Heart right ventricle (tissue), 16 donors: ENCODE data around the gene ADGRA3. TPM values are rescaled to one million over a fixed set of nuclear protein-coding genes. Genes with fewer than 3 reads are reported as not detected.
A peak's percentile ranks its signal among the peaks of the same experiment; 100 is the strongest.
"Not testable (repeated sequence)": the region's sequence is repeated elsewhere in the genome, so short reads cannot be mapped to it uniquely, and the experiment has no call there.

Experiments used
- ATAC-seq, 8 donors: fragments of 200-7000 bp; cut with Tn5 transposase; one replicate each; pipeline ENCODE4 v1.9.1; 2020; ENCODE audit warnings: mild to moderate bottlenecking in 8 of 8, moderate library complexity in 8 of 8, moderate number of reproducible peaks in 1 of 8
- DNase-seq, 2 donors: peaks; one replicate each; pipeline ENCODE4 v3.0.0-alpha.2; 2020
- H3K27ac ChIP-seq, 10 donors: fragments of 200-600 bp; sonication (generic) in 2 of 10; one replicate each; pipeline versions ENCODE4 v1.5.0 to v1.8.0; 2020 to 2022; ENCODE audit warnings: mild to moderate bottlenecking in 3 of 10
- H3K27me3 ChIP-seq, 7 donors: fragments of 200-600 bp; one replicate each; pipeline ENCODE4 v1.8.0; 2021 to 2022; ENCODE audit warnings: mild to moderate bottlenecking in 2 of 7
- H3K36me3 ChIP-seq, 9 donors: fragments of 200-600 bp; sonication (generic) in 1 of 9; one replicate each; pipeline versions ENCODE4 v1.5.0 to v1.8.0; 2020 to 2022; ENCODE audit warnings: mild to moderate bottlenecking in 2 of 9
- H3K4me1 ChIP-seq, 9 donors: fragments of 200-600 bp; sonication (generic) in 1 of 9; one replicate each; pipeline versions ENCODE4 v1.5.0 to v1.8.0; 2020 to 2022; ENCODE audit warnings: mild to moderate bottlenecking in 4 of 9
- H3K4me3 ChIP-seq, 10 donors: fragments of 200-600 bp; sonication (generic) in 2 of 10; one replicate each; pipeline versions ENCODE4 v1.5.0 to v1.8.0; 2020 to 2022; ENCODE audit warnings: mild to moderate bottlenecking in 7 of 10, moderate library complexity in 2 of 10
- H3K9me3 ChIP-seq, 11 donors: fragments of 200-600 bp in 10 of 11; sonication (generic) in 2 of 11; one replicate each; pipeline versions ENCODE4 v1.5.0 to v1.8.0; 2013 to 2022; ENCODE audit warnings: mild to moderate bottlenecking in 2 of 11, control low read depth in 1 of 11, moderate library complexity in 1 of 11
- CTCF ChIP-seq, 9 donors: fragments of 200-600 bp; sonication (generic) in 2 of 9; IDR thresholded peaks; one replicate each; pipeline versions ENCODE4 v1.5.0 to v1.8.0; 2021 to 2022; ENCODE audit warnings: antibody characterized with exemption in 9 of 9, mild to moderate bottlenecking in 5 of 9, moderate library complexity in 1 of 9
- WGBS, 2 donors: extraction: QIAGEN DNeasy Blood & Tissue Kit; methylation state at CpG; one replicate each; pipeline ENCODE4 v1.1.7; 2013; ENCODE audit warnings: inconsistent platforms in 1 of 2; 5-methylcytosine and 5-hydroxymethylcytosine counted together
- intact Hi-C, 10 donors: fragments of 100-400 bp; cut with DNase I; formaldehyde crosslinking; loops; one replicate each; pipeline versions ENCODE4 v1.11.1 to v1.14.2; 2022
- polyA plus RNA-seq, 2 donors: library from polyadenylated mRNA; stranded (reverse); fragments of 200-250 nt; gene quantifications; one replicate each; pipeline ENCODE4 v1.2.3, GENCODE V29; 2013
- total RNA-seq, 10 donors: library from RNA; stranded (reverse); fragmentation: NEBNext Ultra II Directional in 3 of 10; extraction: Animal tissue kit (Norgen Biotek cat#: 25700) in 3 of 10; gene quantifications; one replicate each; pipeline versions ENCODE4 v1.2.1 to v1.2.4, GENCODE V29; 2021 to 2023
- donor health status: Arrhythmogenic right ventricular cardiomyopathy.
- donor health status: ischemic (EF 13 %, LVEDD 7.1; RV severe dilation, severe dysfunction).
- donor health status: healthy with polysubstance abuse.
- donor health status: DM: no; HTN: yes; CAD: no.
- donor health status: DM: no; HTN: no; CAD: no.
- donor health status: ischemic (EF 25% LVEDD 6.9; RV normal size, moderate dysfunction).
- donor health status: ischemic (EF 25% LVEDD 5.7; RV mildly dilated, moderate dysfunction).
- donor health status: healthy.
- donor health status: DM: yes; HTN: yes; CAD: no.
- donor health status: Ischemic cardiomyopathy.
- donor health status: ischemic (EF 35%, LVEDD 5.7; RV mildly dilated, moderate dysfunction).
- donor health status: nonischemic (EF 11% LVEDD 7.7; RV severe dilation, severe dysfunction).
- donor health status: DM: yes; HTN: yes; CAD: no.
- donor health status: PGD.
- donor health status: ischemic (EF 29% LVEDD 5.4; RV normal size, mild dysfunction).
- donor health status: nonischemic (EF 23%, LVEDD 6.1; RV moderate dilation, normal function).

Gene ADGRA3
- total and polyA plus RNA-seq, 12 donors = 4.9 to 29.5 (median 20.8) TPM

- Histone ChIP-seq H3K9me3 (no peaks in the 10 kb centered on the region), H3K27me3 (no peaks in the 10 kb centered on the region), H3K4me1 (peaks cover 0 to 34% (median 3%) of the 10 kb centered on the region in 9 donors), H3K27ac (no peak overlapping the region), H3K36me3 (no peaks in the 10 kb centered on the region), H3K4me3 (no peak overlapping the region)
- no peak for TF ChIP-seq CTCF (IDR thresholded peaks at IDR 0.05)
- DNase-seq = no peak
- ATAC-seq = no peak
- intact Hi-C loops = loop anchor here in 1 of 10 donors (1.0 kb wide), 1 partner anchor 36 kb away; no protein-coding TSS in a partner anchor
- WGBS, 2 donors = 70 to 78% methylated on average over 8 of the region's 8 CpGs
Measured at GRCh38 chr4:22477136-22477812, 38.6 kb downstream of the ADGRA3 start.

GRCh38 chr4:22476011-22476410, 39.9 kb downstream of the ADGRA3 start:
- intact Hi-C loops = no loop called here
- DNase-seq (no peak), ATAC-seq (no peak)
- peaks cover 0 to 44% (median 6%) of the 10 kb centered on the region in 9 donors for H3K4me1 ChIP-seq
- 84 to 87% methylated on average over 7 of the region's 7 CpGs for WGBS, 2 donors
- no peaks in the 10 kb centered on the region for H3K9me3 ChIP-seq
- H3K27ac ChIP-seq = no peak overlapping the region
- no peak overlapping the region for H3K4me3 ChIP-seq
- no peaks in the 10 kb centered on the region for H3K36me3 ChIP-seq
- no peak for TF ChIP-seq CTCF (IDR thresholded peaks at IDR 0.05)
- H3K27me3 ChIP-seq = no peaks in the 10 kb centered on the region

- ATAC-seq, H3K4me3 ChIP-seq, H3K27me3 ChIP-seq, intact Hi-C loops, DNase-seq, H3K9me3 ChIP-seq, H3K36me3 ChIP-seq, H3K27ac ChIP-seq: not testable (repeated sequence)
- peaks cover 0 to 44% (median 8%) of the 10 kb centered on the region in 9 donors for H3K4me1 ChIP-seq
- WGBS, 2 donors = 84 to 91% methylated on average over 16 of the region's 16 CpGs
Measured at GRCh38 chr4:22475311-22475646, 40.6 kb downstream of the ADGRA3 start.

- Histone ChIP-seq H3K9me3 (no peaks in the 10 kb centered on the region), H3K4me1 (peaks cover 0 to 45% (median 8%) of the 10 kb centered on the region in 9 donors), H3K4me3 (no peak overlapping the region), H3K27me3 (no peaks in the 10 kb centered on the region), H3K27ac (no peak overlapping the region), H3K36me3 (no peaks in the 10 kb centered on the region)
- ATAC-seq (peak in 1 of 8 donors; percentile 32), DNase-seq (no peak)
- TF ChIP-seq CTCF (IDR thresholded peaks at IDR 0.05) = no peak
- intact Hi-C loops = loop anchor here in 2 of 10 donors (5.0 kb wide), 1 partner anchor 43 kb away; the partner anchor contains the start of gene ADGRA3 (in 2 of the 2)
- 70 to 74% methylated on average over 5 of the region's 5 CpGs for WGBS, 2 donors
Measured at GRCh38 chr4:22474636-22475310, 41.1 kb downstream of the ADGRA3 start.
